Lower lobe of right lung (tissue), 2 donors: Measurements from ENCODE around the gene NUP210. TPM values are rescaled to one million over a fixed set of nuclear protein-coding genes. Genes with fewer than 3 reads are reported as not detected.

ENCODE experiments used
- ATAC-seq, 2 donors: fragments of 200-7000 bp; cut with Tn5 transposase; one replicate each; pipeline ENCODE4 v1.9.1; 2020 to 2022; ENCODE audit warnings: mild to moderate bottlenecking in 2 of 2, moderate library complexity in 2 of 2
- DNase-seq: peaks from one replicate; pipeline ENCODE4 v3.0.0-alpha.2; 2020
- H3K27ac ChIP-seq: fragments of 200-600 bp; one replicate; pipeline ENCODE4 v1.8.0; 2022
- H3K27me3 ChIP-seq: fragments of 200-600 bp; one replicate; pipeline ENCODE4 v1.8.0; 2022; ENCODE audit warnings: low read depth
- H3K36me3 ChIP-seq: fragments of 200-600 bp; one replicate; pipeline ENCODE4 v1.8.0; 2022; ENCODE audit warnings: mild to moderate bottlenecking
- H3K4me1 ChIP-seq: fragments of 200-600 bp; one replicate; pipeline ENCODE4 v1.8.0; 2022
- H3K4me3 ChIP-seq: fragments of 200-600 bp; one replicate; pipeline ENCODE4 v1.8.0; 2022; ENCODE audit warnings: mild to moderate bottlenecking
- H3K9me3 ChIP-seq: fragments of 200-600 bp; one replicate; pipeline ENCODE4 v1.8.0; 2022
- intact Hi-C: fragments of 100-400 bp; cut with DNase I; formaldehyde crosslinking; loops from one replicate; pipeline ENCODE4 v1.11.0; 2022
- total RNA-seq: library from RNA; stranded (reverse); fragmentation: NEBNext Ultra II Directional; extraction: Animal tissue kit (Norgen Biotek cat#: 25700); gene quantifications from one replicate; pipeline ENCODE4 v1.2.1, GENCODE V29; 2021
- TF ChIP-seq, protein P1 (sequence below): fragments of 200-600 bp; IDR thresholded peaks from one replicate; pipeline ENCODE4 v1.8.0; 2022; ENCODE audit warnings: antibody characterized with exemption, mild to moderate bottlenecking
- donor health status: DM: no; HTN: yes; CAD: no; lungs with severe emphysema.

Gene NUP210
- total RNA-seq, 1 donor from 2014 or later, result 22.2 TPM

DNA sequence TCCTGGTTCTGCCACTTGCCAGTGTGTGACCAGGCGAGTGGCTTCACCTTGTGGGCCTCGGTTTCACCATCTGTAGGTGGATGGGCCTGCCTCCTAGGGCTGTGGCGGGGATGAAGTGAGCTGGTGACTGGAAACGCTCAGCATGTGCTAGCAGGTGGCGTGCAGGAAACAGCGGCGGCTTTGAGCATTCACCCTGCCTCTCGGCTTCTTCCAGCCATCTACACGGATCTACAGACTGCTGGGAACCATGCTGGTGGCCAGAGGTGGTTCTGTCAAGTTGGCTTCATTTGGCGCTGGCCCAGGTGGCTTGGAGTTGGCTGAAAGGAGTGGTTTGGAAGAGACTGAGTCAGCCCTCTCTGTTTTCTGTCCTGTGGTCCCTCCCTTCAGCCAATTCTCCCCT lies 106.3 kb downstream of the NUP210 start:
- H3K36me3 ChIP-seq, result peaks cover 38% of the 10 kb centered on the region
- H3K27me3 ChIP-seq, result no peaks in the 10 kb centered on the region
- DNase-seq, result no peak
- H3K4me1 ChIP-seq, result no peaks in the 10 kb centered on the region
- no peak overlapping the region for H3K4me3 ChIP-seq
- TF ChIP-seq, protein P1, sequence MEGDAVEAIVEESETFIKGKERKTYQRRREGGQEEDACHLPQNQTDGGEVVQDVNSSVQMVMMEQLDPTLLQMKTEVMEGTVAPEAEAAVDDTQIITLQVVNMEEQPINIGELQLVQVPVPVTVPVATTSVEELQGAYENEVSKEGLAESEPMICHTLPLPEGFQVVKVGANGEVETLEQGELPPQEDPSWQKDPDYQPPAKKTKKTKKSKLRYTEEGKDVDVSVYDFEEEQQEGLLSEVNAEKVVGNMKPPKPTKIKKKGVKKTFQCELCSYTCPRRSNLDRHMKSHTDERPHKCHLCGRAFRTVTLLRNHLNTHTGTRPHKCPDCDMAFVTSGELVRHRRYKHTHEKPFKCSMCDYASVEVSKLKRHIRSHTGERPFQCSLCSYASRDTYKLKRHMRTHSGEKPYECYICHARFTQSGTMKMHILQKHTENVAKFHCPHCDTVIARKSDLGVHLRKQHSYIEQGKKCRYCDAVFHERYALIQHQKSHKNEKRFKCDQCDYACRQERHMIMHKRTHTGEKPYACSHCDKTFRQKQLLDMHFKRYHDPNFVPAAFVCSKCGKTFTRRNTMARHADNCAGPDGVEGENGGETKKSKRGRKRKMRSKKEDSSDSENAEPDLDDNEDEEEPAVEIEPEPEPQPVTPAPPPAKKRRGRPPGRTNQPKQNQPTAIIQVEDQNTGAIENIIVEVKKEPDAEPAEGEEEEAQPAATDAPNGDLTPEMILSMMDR, result no peak
- intact Hi-C loops, result no loop called here
- no peak for ATAC-seq
- H3K9me3 ChIP-seq, result no peaks in the 10 kb centered on the region
- H3K27ac ChIP-seq, result no peak overlapping the region

DNA sequence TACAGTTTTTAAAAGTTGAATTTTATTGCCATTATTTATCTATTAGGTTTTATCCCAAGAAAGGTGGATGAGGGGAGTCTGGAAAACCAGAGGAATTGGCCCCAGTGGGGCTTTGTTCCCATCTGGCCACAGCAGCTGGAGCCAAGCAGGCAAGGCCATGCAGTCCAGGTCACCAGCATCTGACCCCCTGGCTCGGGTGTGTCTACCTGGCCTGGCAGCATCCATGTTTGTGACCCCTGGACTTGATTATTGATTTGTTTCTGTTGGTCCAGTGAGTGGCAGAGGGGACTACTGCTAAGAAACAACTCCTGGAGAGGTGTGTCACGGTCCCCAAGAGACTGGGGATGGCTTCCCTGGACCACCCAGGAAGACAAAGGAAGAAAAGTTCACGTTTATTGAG lies 111.1 kb downstream of the NUP210 start:
- ATAC-seq (no peak), DNase-seq (peak; percentile 28)
- TF ChIP-seq, protein P1, result no peak
- intact Hi-C loops, result no loop called here
- H3K9me3 ChIP-seq, result no peaks in the 10 kb centered on the region
- peaks cover 5% of the 10 kb centered on the region for H3K36me3 ChIP-seq
- H3K4me3 ChIP-seq, result no peak overlapping the region
- no peaks in the 10 kb centered on the region for H3K27me3 ChIP-seq
- no peak overlapping the region for H3K27ac ChIP-seq
- no peaks in the 10 kb centered on the region for H3K4me1 ChIP-seq

DNA sequence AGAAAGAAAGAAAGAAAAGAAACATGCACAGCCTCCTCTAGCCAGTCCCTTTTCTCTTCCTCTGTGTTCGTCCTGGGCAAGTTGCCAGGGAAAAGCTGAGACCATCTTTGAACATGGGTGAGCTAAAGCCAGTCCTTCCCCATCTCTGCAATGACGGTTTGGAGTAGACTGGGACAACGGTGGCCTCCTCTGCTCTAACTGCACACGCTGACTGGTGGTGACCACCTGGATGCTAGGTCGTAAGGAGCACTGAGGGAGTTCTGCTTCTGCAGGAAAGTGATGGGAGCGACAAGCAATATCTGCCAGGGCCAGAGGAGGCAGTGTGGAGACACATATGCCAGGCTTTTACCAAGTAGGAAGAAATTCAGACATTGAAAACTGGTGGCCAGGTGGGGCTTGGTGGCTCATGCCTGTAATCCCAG lies 111.7 kb downstream of the NUP210 start:
- peaks cover under 1% of the 10 kb centered on the region for H3K36me3 ChIP-seq
- TF ChIP-seq, protein P1, result peak; percentile 47
- no peak overlapping the region for H3K27ac ChIP-seq
- no peak overlapping the region for H3K4me3 ChIP-seq
- intact Hi-C loops, result no loop called here
- H3K4me1 ChIP-seq, result no peaks in the 10 kb centered on the region
- no peaks in the 10 kb centered on the region for H3K27me3 ChIP-seq
- peak; percentile 44 for DNase-seq
- ATAC-seq, result peak; percentile 31 to 48
- H3K9me3 ChIP-seq, result no peaks in the 10 kb centered on the region

- ATAC-seq, result no peak
Observed at GRCh38 chr3:13307041-13307440, 113.1 kb downstream of the NUP210 start.

GRCh38 chr3:13305623-13306022 lies 114.5 kb downstream of the NUP210 start:
- no peaks in the 10 kb centered on the region for H3K9me3 ChIP-seq
- H3K4me3 ChIP-seq, result no peak overlapping the region
- H3K27ac ChIP-seq, result no peak overlapping the region
- DNase-seq (peak; percentile 32), ATAC-seq (no peak)
- no peaks in the 10 kb centered on the region for H3K4me1 ChIP-seq
- TF ChIP-seq, protein P1, result no peak
- H3K36me3 ChIP-seq, result no peaks in the 10 kb centered on the region
- intact Hi-C loops, result no loop called here
- no peaks in the 10 kb centered on the region for H3K27me3 ChIP-seq

More at GRCh38 chr3:13307041-13307440, 113.1 kb downstream of the NUP210 start:
- H3K36me3 ChIP-seq, result no peaks in the 10 kb centered on the region
- no peak overlapping the region for H3K4me3 ChIP-seq
- DNase-seq, result peak; percentile 22
- no peaks in the 10 kb centered on the region for H3K27me3 ChIP-seq
- H3K9me3 ChIP-seq, result no peaks in the 10 kb centered on the region
- H3K4me1 ChIP-seq, result no peaks in the 10 kb centered on the region
- intact Hi-C loops, result no loop called here
- TF ChIP-seq, protein P1, result no peak
- H3K27ac ChIP-seq, result no peak overlapping the region

GRCh38 chr3:13303410-13303809 lies 116.7 kb downstream of the NUP210 start:
- Histone ChIP-seq H3K27me3 (no peaks in the 10 kb centered on the region), H3K9me3 (no peaks in the 10 kb centered on the region), H3K4me1 (no peaks in the 10 kb centered on the region), H3K36me3 (no peaks in the 10 kb centered on the region), H3K27ac (no peak overlapping the region), H3K4me3 (no peak overlapping the region)
- ATAC-seq, result peak in 1 of 2 donors; percentile 23
- peak; percentile 41 for DNase-seq
- TF ChIP-seq, protein P1, result no peak
- intact Hi-C loops, result no loop called here
